ENCODE measurements around the gene SIAH1.
A peak's percentile ranks its signal among the peaks of the same experiment; 100 is the strongest.

Gene SIAH1, protein sequence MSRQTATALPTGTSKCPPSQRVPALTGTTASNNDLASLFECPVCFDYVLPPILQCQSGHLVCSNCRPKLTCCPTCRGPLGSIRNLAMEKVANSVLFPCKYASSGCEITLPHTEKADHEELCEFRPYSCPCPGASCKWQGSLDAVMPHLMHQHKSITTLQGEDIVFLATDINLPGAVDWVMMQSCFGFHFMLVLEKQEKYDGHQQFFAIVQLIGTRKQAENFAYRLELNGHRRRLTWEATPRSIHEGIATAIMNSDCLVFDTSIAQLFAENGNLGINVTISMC

GRCh38 chr16:48385253-48386150 is at the start of gene SIAH1:
TSS of gene SIAH1 (minus strand) at chr16:48385413. CDS start at chr16:48362428, 22,985 bp downstream.
- peak; percentile 98 for DNase-seq (ENCODE audit: low spot score)
- TF ChIP-seq, protein P1, sequence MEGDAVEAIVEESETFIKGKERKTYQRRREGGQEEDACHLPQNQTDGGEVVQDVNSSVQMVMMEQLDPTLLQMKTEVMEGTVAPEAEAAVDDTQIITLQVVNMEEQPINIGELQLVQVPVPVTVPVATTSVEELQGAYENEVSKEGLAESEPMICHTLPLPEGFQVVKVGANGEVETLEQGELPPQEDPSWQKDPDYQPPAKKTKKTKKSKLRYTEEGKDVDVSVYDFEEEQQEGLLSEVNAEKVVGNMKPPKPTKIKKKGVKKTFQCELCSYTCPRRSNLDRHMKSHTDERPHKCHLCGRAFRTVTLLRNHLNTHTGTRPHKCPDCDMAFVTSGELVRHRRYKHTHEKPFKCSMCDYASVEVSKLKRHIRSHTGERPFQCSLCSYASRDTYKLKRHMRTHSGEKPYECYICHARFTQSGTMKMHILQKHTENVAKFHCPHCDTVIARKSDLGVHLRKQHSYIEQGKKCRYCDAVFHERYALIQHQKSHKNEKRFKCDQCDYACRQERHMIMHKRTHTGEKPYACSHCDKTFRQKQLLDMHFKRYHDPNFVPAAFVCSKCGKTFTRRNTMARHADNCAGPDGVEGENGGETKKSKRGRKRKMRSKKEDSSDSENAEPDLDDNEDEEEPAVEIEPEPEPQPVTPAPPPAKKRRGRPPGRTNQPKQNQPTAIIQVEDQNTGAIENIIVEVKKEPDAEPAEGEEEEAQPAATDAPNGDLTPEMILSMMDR (IDR thresholded peaks at IDR 0.05; ENCODE audit: extremely low read depth, missing control alignments) = no peak

DNA sequence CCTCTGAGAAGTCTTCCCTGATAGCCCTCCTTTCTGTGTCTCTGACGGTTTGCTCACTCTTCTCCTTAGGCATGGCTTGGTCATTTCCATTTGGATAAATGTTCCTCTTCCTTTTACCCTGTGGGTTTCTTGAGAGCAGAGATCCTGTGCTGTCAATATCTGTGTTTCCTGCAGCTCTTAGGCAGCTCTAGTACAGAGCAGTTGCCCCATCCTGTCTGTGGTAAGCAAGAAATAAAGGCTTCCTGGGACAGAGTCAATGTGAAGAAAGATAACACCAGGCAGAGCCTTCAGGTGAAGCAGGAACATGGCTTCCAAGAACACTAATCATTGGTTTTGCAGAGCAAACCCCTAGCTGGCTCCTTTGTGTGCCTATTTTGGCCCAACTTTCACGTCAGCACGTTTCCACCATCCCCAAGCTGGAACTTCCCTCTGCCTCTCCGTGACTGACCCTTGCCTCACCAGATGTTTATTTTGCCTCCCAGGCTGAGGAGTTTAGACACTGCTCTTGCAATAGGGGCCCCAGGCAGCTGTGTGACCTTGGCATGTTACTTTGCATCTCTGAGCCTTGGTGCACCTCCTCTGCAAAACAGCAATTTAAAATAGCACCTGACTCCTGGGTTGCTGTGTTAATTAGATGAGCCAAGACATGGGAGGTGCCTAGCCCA is 49.6 kb upstream of the SIAH1 start:
- TF ChIP-seq, protein P1 (IDR thresholded peaks at IDR 0.05; ENCODE audit: extremely low read depth, missing control alignments) = no peak
- no peak for DNase-seq (ENCODE audit: low spot score)

DNA sequence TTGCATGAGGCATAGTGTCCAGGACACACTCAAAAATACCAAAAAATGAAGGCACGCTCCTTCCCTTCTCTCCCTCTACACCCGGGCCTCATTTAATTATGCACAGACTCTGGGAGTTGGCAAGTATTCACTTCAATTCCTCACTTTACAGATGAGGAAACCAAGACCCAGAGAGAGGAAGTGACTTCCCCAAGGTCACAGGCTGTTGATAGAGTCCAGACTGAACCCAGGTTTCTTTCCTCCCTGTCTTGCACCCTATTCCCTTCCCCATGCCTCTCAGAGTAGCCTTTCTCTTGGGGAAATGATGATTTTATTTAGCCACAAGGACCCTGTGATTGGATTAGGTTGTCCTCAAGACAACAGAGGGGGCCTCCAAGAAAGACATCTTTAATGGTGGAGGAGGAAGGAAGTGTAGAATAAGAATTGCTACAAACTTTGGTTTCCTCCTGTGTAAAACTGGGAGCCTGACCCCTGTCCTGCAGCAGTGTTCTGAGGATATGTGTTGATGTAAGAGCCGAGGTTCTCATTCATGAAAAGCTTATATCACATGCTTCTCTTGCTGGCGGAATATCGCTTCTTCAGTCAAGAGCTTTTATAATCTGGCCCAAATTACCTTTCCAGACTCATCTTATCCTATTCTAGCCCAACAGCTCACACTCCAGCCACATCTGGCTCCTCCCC is 48.8 kb upstream of the SIAH1 start:
- no peak for DNase-seq (ENCODE audit: low spot score)
- TF ChIP-seq, protein P1 (IDR thresholded peaks at IDR 0.05; ENCODE audit: extremely low read depth, missing control alignments) = no peak

GRCh38 chr16:48433116-48433849 is 48.1 kb upstream of the SIAH1 start:
- TF ChIP-seq, protein P1 (IDR thresholded peaks at IDR 0.05; ENCODE audit: extremely low read depth, missing control alignments) = no peak
- no peak for DNase-seq (ENCODE audit: low spot score)

DNA sequence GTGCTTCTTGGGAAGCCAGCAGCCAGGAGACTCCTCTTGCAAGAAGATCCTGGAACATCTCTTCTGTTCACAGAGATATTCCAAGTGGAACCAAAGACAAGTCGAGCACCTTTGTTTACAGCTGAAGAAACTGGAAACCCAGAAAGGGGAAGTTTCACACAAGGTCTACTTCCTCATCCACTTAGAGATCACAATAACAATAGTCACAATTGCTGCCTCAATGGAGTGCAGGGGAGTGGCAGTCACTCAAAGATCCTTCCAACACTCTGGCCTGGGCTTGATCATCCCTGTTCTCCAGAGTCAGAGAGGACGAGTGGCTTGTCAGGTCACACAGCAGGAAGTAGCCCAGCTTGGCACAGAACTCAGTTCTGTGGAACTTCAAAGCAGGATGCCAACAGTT is 46.9 kb upstream of the SIAH1 start:
- TF ChIP-seq, protein P1 (IDR thresholded peaks at IDR 0.05; ENCODE audit: extremely low read depth, missing control alignments) = no peak
- peak; percentile 42 for DNase-seq (ENCODE audit: low spot score)

GRCh38 chr16:48430890-48431289 is 45.7 kb upstream of the SIAH1 start:
- no peak for DNase-seq (ENCODE audit: low spot score)
- TF ChIP-seq, protein P1 (IDR thresholded peaks at IDR 0.05; ENCODE audit: extremely low read depth, missing control alignments) = no peak

Data from GM20000 (cell line).